ENCODE results near the gene FARP2.

DNA sequence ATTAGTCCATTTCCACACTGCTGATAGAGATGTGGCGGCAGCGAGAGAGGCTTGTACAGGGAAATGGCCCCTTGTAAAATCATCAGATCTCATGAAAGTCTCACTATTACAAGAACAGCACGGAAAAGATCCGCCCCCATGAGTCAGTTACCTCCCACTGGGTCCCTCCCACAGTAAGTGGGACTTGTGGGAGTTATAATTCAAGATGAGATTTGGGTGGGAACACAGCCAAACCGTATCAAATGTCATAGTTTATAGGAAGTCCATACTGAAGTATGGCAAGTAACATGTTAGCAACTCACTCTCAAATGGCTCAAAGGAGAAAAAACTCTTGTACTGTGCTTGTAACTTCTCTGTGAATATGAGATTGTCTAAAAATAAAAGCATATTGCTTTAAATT lies 56.1 kb downstream of the FARP2 start:
- TF ChIP-seq, protein P1, sequence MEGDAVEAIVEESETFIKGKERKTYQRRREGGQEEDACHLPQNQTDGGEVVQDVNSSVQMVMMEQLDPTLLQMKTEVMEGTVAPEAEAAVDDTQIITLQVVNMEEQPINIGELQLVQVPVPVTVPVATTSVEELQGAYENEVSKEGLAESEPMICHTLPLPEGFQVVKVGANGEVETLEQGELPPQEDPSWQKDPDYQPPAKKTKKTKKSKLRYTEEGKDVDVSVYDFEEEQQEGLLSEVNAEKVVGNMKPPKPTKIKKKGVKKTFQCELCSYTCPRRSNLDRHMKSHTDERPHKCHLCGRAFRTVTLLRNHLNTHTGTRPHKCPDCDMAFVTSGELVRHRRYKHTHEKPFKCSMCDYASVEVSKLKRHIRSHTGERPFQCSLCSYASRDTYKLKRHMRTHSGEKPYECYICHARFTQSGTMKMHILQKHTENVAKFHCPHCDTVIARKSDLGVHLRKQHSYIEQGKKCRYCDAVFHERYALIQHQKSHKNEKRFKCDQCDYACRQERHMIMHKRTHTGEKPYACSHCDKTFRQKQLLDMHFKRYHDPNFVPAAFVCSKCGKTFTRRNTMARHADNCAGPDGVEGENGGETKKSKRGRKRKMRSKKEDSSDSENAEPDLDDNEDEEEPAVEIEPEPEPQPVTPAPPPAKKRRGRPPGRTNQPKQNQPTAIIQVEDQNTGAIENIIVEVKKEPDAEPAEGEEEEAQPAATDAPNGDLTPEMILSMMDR (IDR thresholded peaks at IDR 0.05 in 8 of 11, conservative IDR thresholded peaks at IDR 0.05 in 3 of 11): no peak
- TF ChIP-seq POLR2A (IDR thresholded peaks at IDR 0.05) (no peak), POLR2AphosphoS5 (IDR thresholded peaks at IDR 0.05) (no peak)

All from spleen (tissue), 7 donors.